ENCODE data around the gene ABCC8. TPM values are rescaled to one million over a fixed set of nuclear protein-coding genes. Genes with fewer than 3 reads are reported as not detected.

The ABCC8 gene
- total RNA-seq, 4 donors from 2014 or later = 0.23 to 1.9 (median 0.62) TPM; not detected in 1

- Histone ChIP-seq H3K4me3 (peak within 1 kb of the TSS; percentile 50 to 62), H3K36me3 (no peaks in the 10 kb centered on the region), H3K4me1 (peaks cover 0 to 41% (median 10%) of the 10 kb centered on the region in 3 donors), H3K9me3 (no peaks in the 10 kb centered on the region), H3K27me3 (no peaks in the 10 kb centered on the region), H3K27ac (peak within 1 kb of the TSS in 3 of 4 donors; percentile 59 to 72 (median 63))
- peak; percentile 52 for ATAC-seq
- no peak for TF ChIP-seq CTCF (IDR thresholded peaks at IDR 0.05)
- no peak for TF ChIP-seq POLR2AphosphoS5 (IDR thresholded peaks at IDR 0.05)
- no peak for TF ChIP-seq POLR2A (IDR thresholded peaks at IDR 0.05)
- no peak for TF ChIP-seq EP300 (IDR thresholded peaks at IDR 0.05)
- WGBS, 2 donors (ENCODE audit: low coverage in 1 of 2) = 11 to 12% methylated on average over 10 to 16 of the region's 53 CpGs
These were observed 87.9 kb downstream of the ABCC8 start, which contains the start of gene KCNJ11 for GRCh38 chr11:17388609-17389210. Gene KCNJ11 (minus strand): TSS chr11:17388659. CDS start chr11:17388091, 568 bp downstream.

GRCh38 chr11:17387811-17388210 is 88.8 kb downstream of the ABCC8 start:
- H3K4me3 ChIP-seq = no peak overlapping the region
- WGBS, 2 donors (ENCODE audit: low coverage in 1 of 2) = 91 to 100% methylated on average over 1 to 17 of the region's 20 CpGs

GRCh38 chr11:17387254-17387653 is 89.4 kb downstream of the ABCC8 start:
- Histone ChIP-seq H3K27ac (no peak overlapping the region), H3K4me3 (no peak overlapping the region), H3K36me3 (no peaks in the 10 kb centered on the region), H3K9me3 (no peaks in the 10 kb centered on the region), H3K27me3 (no peaks in the 10 kb centered on the region), H3K4me1 (peaks cover 0 to 42% (median 10%) of the 10 kb centered on the region in 3 donors)
- WGBS, 2 donors (ENCODE audit: low coverage in 1 of 2) = 92% methylated on average over 4 of the region's 20 CpGs; no CpG with 5 or more reads in 1 of the 2 donors
- no peak for ATAC-seq
- TF ChIP-seq CTCF (IDR thresholded peaks at IDR 0.05) (no peak), EP300 (IDR thresholded peaks at IDR 0.05) (no peak), POLR2AphosphoS5 (IDR thresholded peaks at IDR 0.05) (no peak)

More at GRCh38 chr11:17387811-17388210, 88.8 kb downstream of the ABCC8 start:
- Histone ChIP-seq H3K4me1 (peaks cover 0 to 42% (median 10%) of the 10 kb centered on the region in 3 donors), H3K9me3 (no peaks in the 10 kb centered on the region), H3K27ac (no peak overlapping the region), H3K36me3 (no peaks in the 10 kb centered on the region), H3K27me3 (no peaks in the 10 kb centered on the region)
- TF ChIP-seq EP300 (IDR thresholded peaks at IDR 0.05) (no peak), CTCF (IDR thresholded peaks at IDR 0.05) (no peak), POLR2AphosphoS5 (IDR thresholded peaks at IDR 0.05) (no peak), POLR2A (IDR thresholded peaks at IDR 0.05) (no peak)
- ATAC-seq = no peak

GRCh38 chr11:17386331-17387084 is 90.1 kb downstream of the ABCC8 start:
- H3K9me3 ChIP-seq = no peaks in the 10 kb centered on the region
- no peaks in the 10 kb centered on the region for H3K36me3 ChIP-seq
- peak overlapping the region in 3 of 4 donors; percentile 71 to 80 (median 72) for H3K27ac ChIP-seq
- peak in 3 of 4 experiments; percentile 47 to 65 (median 61) for TF ChIP-seq CTCF (IDR thresholded peaks at IDR 0.05)
- TF ChIP-seq POLR2AphosphoS5 (IDR thresholded peaks at IDR 0.05) = no peak
- TF ChIP-seq EP300 (IDR thresholded peaks at IDR 0.05) = no peak
- peak overlapping the region in 1 of 2 donors; percentile 23 for H3K4me3 ChIP-seq
- ATAC-seq = peak; percentile 69
- no peaks in the 10 kb centered on the region for H3K27me3 ChIP-seq
- peaks cover 0 to 42% (median 10%) of the 10 kb centered on the region in 3 donors for H3K4me1 ChIP-seq
- WGBS, 2 donors (ENCODE audit: low coverage in 1 of 2) = 44 to 67% methylated on average over 1 to 8 of the region's 23 CpGs
